NCI-H82 treated with DMSO at 0.1 percent for 48 hours (cell line): ENCODE results near the gene E2F1.
"Not testable (repeated sequence)": the region's sequence is repeated elsewhere in the genome, so short reads cannot be mapped to it uniquely, and the experiment has no call there.

Experiments
- DNase-seq: peaks from one replicate; lab custom pipeline; 2025; ENCODE audit not compliant: unreplicated experiment; lab: John Stamatoyannopoulos, UW

Gene E2F1

GRCh38 chr20:33646191-33646590 is 40.0 kb downstream of the E2F1 start:
- DNase-seq, result no peak

- DNase-seq, result no peak
These were observed 40.8 kb downstream of the E2F1 start for GRCh38 chr20:33645396-33645795.

DNA sequence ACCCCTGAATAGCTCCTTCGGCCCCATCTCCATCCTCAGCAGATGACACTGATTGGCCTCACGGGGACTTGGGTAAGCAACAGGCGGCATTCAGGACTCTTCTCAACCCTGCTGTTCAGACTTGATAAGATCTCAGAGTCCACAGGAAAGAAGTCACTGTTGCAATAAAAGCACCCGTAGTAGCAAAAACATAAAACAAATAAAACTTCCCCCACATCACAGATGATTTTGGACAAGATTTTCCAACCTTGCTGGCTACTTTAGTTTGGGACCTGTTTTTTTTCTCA is 41.2 kb downstream of the E2F1 start:
- no peak for DNase-seq

DNA sequence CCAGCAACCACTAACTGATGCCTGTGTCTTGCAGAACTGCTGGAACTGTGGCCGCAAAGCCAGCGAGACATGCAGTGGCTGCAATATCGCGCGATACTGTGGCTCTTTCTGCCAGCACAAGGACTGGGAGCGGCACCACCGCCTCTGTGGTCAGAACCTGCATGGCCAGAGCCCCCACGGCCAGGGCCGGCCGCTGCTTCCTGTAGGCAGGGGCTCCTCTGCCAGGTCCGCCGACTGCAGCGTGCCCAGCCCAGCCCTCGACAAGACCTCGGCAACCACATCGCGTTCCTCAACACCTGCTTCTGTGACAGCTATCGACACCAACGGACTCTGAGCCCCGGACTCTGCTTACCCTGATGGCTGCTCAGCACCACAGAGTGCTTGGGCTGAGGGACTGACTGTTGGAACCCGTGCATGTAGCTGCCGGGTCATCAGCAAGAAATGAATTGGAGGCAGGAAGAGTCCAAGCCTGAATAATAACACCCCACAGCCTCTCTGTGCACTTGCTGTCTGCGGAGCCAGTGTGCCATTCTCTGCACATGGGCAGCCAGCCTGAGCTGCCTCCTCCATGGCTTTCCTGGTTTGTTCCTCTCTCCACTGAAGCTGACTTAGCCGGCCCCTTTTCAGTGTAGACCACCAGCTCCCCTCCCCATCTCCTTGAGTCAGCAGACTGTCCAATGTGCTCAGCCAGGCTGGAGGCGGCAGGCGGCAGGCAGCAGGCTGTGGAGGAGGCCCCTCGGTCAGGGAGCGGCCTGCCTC is 41.7 kb downstream of the E2F1 start:
- DNase-seq, result no peak

DNA sequence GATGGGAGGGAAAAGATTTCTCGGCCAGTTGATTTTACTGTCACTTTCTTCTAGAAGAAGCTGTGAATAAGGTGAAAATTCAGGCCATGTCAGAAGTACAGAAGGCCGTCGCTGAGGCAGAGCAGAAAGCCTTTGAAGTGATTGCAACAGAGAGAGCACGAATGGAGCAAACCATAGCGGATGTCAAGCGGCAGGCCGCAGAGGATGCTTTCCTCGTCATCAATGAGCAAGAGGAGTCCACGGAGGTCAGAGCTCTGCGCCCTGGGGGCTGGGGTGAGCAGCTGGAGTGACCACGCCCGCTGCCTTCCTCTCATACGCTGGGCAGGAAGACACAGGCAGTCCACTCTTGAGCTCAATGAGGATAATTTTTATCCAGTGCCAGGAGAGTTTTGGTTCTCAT is 45.9 kb downstream of the E2F1 start:
- no peak for DNase-seq

DNA sequence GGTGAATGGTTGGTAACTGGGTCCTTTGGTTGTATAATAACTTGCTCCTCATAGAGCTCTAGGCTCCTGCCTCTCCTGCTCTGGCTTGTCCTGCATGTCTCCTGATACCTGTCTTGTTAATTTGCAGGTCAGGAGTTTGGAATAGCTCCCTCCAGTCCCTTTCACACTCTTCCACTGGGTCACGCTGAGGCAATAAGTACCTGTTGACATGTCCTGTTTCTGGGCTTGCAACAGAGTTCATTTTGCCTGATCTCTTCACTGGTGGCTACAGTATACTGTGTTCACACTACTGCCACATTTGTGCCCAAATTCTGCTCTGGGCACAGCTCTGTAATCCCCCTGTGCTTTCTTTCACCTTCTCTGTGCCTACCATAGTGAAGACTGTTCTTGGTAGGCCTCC is 49.4 kb downstream of the E2F1 start:
- no peak for DNase-seq

DNA sequence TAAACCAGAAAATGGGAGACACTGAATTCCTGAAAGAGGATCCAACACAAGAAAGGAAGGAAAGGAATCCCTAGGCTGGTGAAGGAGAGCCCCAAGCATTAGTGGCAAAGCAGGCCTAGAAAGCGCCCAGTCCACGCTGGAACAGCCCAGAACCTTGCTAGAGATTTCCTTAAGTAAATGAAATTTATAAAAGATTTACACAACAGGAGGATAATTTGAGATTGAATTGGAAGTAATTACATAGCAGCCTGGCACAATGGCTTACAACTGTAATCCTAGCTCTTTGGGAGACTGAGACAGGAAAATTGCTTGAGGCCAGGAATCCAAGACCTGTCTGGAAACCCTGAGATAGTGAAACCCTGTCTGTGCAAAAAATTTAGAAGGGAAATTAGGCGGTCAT is 50.8 kb downstream of the E2F1 start:
- no peak for DNase-seq

- not testable (repeated sequence) for DNase-seq
These were observed 54.3 kb downstream of the E2F1 start for GRCh38 chr20:33631910-33632309.

- DNase-seq, result no peak
These were observed 55.7 kb downstream of the E2F1 start for GRCh38 chr20:33630507-33630906.

GRCh38 chr20:33629979-33630378 is 56.2 kb downstream of the E2F1 start:
- DNase-seq, result no peak

DNA sequence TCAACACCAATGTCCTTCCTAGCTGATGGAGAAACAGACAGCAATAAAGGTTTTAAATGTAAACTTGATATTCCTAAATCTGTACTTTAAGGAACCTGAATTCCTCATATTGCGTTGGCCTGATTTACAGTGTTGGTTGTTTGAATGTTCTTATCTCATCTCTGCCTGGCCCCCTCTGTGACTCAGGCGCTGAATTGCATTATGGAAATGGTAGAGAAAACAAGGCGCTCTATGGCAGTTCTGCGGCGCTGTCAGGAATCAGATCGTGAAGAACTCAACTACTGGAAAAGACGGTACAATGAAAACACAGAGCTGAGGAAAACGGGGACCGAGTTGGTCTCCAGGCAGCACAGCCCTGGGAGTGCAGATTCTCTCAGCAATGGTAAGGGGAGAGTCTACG is 56.7 kb downstream of the E2F1 start:
- DNase-seq, result no peak

- DNase-seq, result no peak
These were observed 58.5 kb downstream of the E2F1 start for GRCh38 chr20:33627577-33628216.

DNA sequence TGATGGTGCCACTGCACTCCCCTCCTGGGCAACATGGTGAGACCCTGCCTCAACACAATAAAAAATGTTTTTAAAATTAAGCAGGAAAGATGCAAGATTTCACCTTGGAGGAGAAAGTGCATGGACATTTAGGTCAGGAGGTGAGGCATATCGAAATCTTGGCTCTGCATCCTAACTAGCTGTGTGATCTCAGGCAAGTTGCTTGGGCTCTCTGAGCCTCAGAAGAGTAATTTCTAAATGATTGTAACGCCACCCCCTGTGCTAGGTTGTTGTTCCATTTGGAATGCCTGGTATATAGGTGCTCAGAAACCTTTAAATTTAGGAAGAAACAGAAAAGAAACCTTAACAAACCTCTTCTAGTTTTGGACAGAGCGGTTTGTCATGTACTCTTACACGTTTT is 60.0 kb downstream of the E2F1 start:
- DNase-seq, result no peak
